Measurements from ENCODE around the gene MORN1. TPM values are rescaled to one million over a fixed set of nuclear protein-coding genes. Genes with fewer than 3 reads are reported as not detected.

MORN1 gene
- polyA plus RNA-seq, 1 donor from 2014 or later = 10.9 TPM

GRCh38 chr1:2315674-2316450 lies 75.5 kb downstream of the MORN1 start:
- H3K27ac ChIP-seq (ENCODE audit: low read length) = no peak overlapping the region
- H3K4me3 ChIP-seq (ENCODE audit: low read length) = peak overlapping the region; percentile 43
- no peaks in the 10 kb centered on the region for H3K9me2 ChIP-seq (ENCODE audit: insufficient read depth, low read length)
- TF ChIP-seq RAD21 (conservative IDR thresholded peaks at IDR 0.05) (no peak), TAF1 (IDR thresholded peaks at IDR 0.05; ENCODE audit: low read depth) (no peak), EP300 (conservative IDR thresholded peaks at IDR 0.05; ENCODE audit: poor library complexity, severe bottlenecking) (no peak), REST (IDR thresholded peaks at IDR 0.05; ENCODE audit: borderline replicate concordance) (no peak), EZH2 (IDR thresholded peaks at IDR 0.05; ENCODE audit: borderline replicate concordance, insufficient read depth, low read length, poor library complexity, severe bottlenecking) (no peak), SMC3 (conservative IDR thresholded peaks at IDR 0.05; ENCODE audit: poor library complexity) (no peak), POLR2AphosphoS5 (IDR thresholded peaks at IDR 0.05) (no peak), CTCF (IDR thresholded peaks at IDR 0.05; ENCODE audit: poor library complexity, severe bottlenecking) (no peak), MXI1 (conservative IDR thresholded peaks at IDR 0.05; ENCODE audit: poor library complexity, severe bottlenecking) (no peak)
- H2AFZ ChIP-seq (ENCODE audit: low read depth, low read length) = no peak overlapping the region
- no peak overlapping the region for H3K4me2 ChIP-seq (ENCODE audit: low read length)
- no peaks in the 10 kb centered on the region for H3K79me2 ChIP-seq (replicated peaks; ENCODE audit: insufficient read depth, low read length)
- H3F3A ChIP-seq (ENCODE audit: insufficient read depth, low read length, poor library complexity, severe bottlenecking) = peaks cover 5% of the 10 kb centered on the region
- H3K36me3 ChIP-seq (ENCODE audit: insufficient read depth, low read length) = no peaks in the 10 kb centered on the region
- H3K9me3 ChIP-seq (ENCODE audit: low read length) = no peaks in the 10 kb centered on the region
- H4K20me1 ChIP-seq (ENCODE audit: insufficient read depth) = no peaks in the 10 kb centered on the region
- H3K27me3 ChIP-seq (ENCODE audit: insufficient read depth, low read depth, low read length) = no peaks in the 10 kb centered on the region
- peak overlapping the region; percentile 23 for H3K9ac ChIP-seq (ENCODE audit: low read length)

- no peak overlapping the region for H3K4me2 ChIP-seq (ENCODE audit: low read length)
- H3F3A ChIP-seq (ENCODE audit: insufficient read depth, low read length, poor library complexity, severe bottlenecking) = peaks cover 5% of the 10 kb centered on the region
- TF ChIP-seq EZH2 (IDR thresholded peaks at IDR 0.05; ENCODE audit: borderline replicate concordance, insufficient read depth, low read length, poor library complexity, severe bottlenecking) (no peak), CTCF (IDR thresholded peaks at IDR 0.05; ENCODE audit: poor library complexity, severe bottlenecking) (peak; percentile 58), RAD21 (conservative IDR thresholded peaks at IDR 0.05) (no peak)
- no peaks in the 10 kb centered on the region for H3K9me3 ChIP-seq (ENCODE audit: low read length)
- peak overlapping the region; percentile 23 for H3K9ac ChIP-seq (ENCODE audit: low read length)
- no peaks in the 10 kb centered on the region for H3K36me3 ChIP-seq (ENCODE audit: insufficient read depth, low read length)
- peak overlapping the region; percentile 43 for H3K4me3 ChIP-seq (ENCODE audit: low read length)
- no peaks in the 10 kb centered on the region for H3K27me3 ChIP-seq (ENCODE audit: insufficient read depth, low read depth, low read length)
- no peaks in the 10 kb centered on the region for H3K9me2 ChIP-seq (ENCODE audit: insufficient read depth, low read length)
- H4K20me1 ChIP-seq (ENCODE audit: insufficient read depth) = no peaks in the 10 kb centered on the region
- H3K79me2 ChIP-seq (replicated peaks; ENCODE audit: insufficient read depth, low read length) = no peaks in the 10 kb centered on the region
- no peak overlapping the region for H2AFZ ChIP-seq (ENCODE audit: low read depth, low read length)
- H3K27ac ChIP-seq (ENCODE audit: low read length) = no peak overlapping the region
These were observed 76.3 kb downstream of the MORN1 start for GRCh38 chr1:2314803-2315673.

All from neural cell (in vitro differentiated cells).